Measurements from ENCODE around the gene GAB2.

The GAB2 gene

GRCh38 chr11:78331711-78332110 lies 85.9 kb downstream of the GAB2 start:
- no peak for TF ChIP-seq TSHZ2 (CRISPR knock-in tag; IDR thresholded peaks at IDR 0.05)
- TF ChIP-seq RARB (CRISPR knock-in tag; IDR thresholded peaks at IDR 0.05) = no peak
- no peak for TF ChIP-seq CREB5 (CRISPR knock-in tag; IDR thresholded peaks at IDR 0.05; ENCODE audit: low read depth)
- no peak for ATAC-seq

GRCh38 chr11:78330361-78330760 lies 87.3 kb downstream of the GAB2 start:
- TF ChIP-seq CREB5 (CRISPR knock-in tag; IDR thresholded peaks at IDR 0.05; ENCODE audit: low read depth) = no peak
- no peak for ATAC-seq

- no peak for ATAC-seq
- TF ChIP-seq ZC3H10 (CRISPR knock-in tag; IDR thresholded peaks at IDR 0.05) (no peak), ZNF8 (CRISPR knock-in tag; IDR thresholded peaks at IDR 0.05) (no peak), GLIS3 (CRISPR knock-in tag; IDR thresholded peaks at IDR 0.05) (no peak), RARB (CRISPR knock-in tag; IDR thresholded peaks at IDR 0.05) (no peak), ZNF565 (CRISPR knock-in tag; conservative IDR thresholded peaks at IDR 0.05; ENCODE audit: low read depth) (no peak), CSDC2 (CRISPR knock-in tag; IDR thresholded peaks at IDR 0.05) (no peak), ZFP30 (CRISPR knock-in tag; IDR thresholded peaks at IDR 0.05) (no peak), ARNTL (CRISPR knock-in tag; IDR thresholded peaks at IDR 0.05; ENCODE audit: borderline replicate concordance, low read depth) (no peak), CSRNP3 (CRISPR knock-in tag; IDR thresholded peaks at IDR 0.05) (no peak), SNAI2 (CRISPR knock-in tag; IDR thresholded peaks at IDR 0.05) (no peak), OSR1 (CRISPR knock-in tag; IDR thresholded peaks at IDR 0.05) (no peak), PPARA (CRISPR knock-in tag; IDR thresholded peaks at IDR 0.05; ENCODE audit: borderline replicate concordance) (no peak)
These were observed 89.7 kb downstream of the GAB2 start for GRCh38 chr11:78327945-78328344.

- no peak for TF ChIP-seq CSRNP3 (CRISPR knock-in tag; IDR thresholded peaks at IDR 0.05)
- no peak for TF ChIP-seq ZNF565 (CRISPR knock-in tag; conservative IDR thresholded peaks at IDR 0.05; ENCODE audit: low read depth)
- TF ChIP-seq TCF4 (CRISPR knock-in tag; IDR thresholded peaks at IDR 0.05; ENCODE audit: borderline replicate concordance) = no peak
- TF ChIP-seq ISL1 (CRISPR knock-in tag; IDR thresholded peaks at IDR 0.05) = no peak
- no peak for TF ChIP-seq ZFP3 (CRISPR knock-in tag; IDR thresholded peaks at IDR 0.05)
- TF ChIP-seq OSR1 (CRISPR knock-in tag; IDR thresholded peaks at IDR 0.05) = no peak
- no peak for TF ChIP-seq BACH2 (CRISPR knock-in tag; IDR thresholded peaks at IDR 0.05; ENCODE audit: borderline replicate concordance)
- TF ChIP-seq TOX (CRISPR knock-in tag; IDR thresholded peaks at IDR 0.05; ENCODE audit: borderline replicate concordance) = no peak
- no peak for TF ChIP-seq GLIS3 (CRISPR knock-in tag; IDR thresholded peaks at IDR 0.05)
- no peak for TF ChIP-seq ZC3H10 (CRISPR knock-in tag; IDR thresholded peaks at IDR 0.05)
- no peak for TF ChIP-seq ZFP30 (CRISPR knock-in tag; IDR thresholded peaks at IDR 0.05)
- TF ChIP-seq RARB (CRISPR knock-in tag; IDR thresholded peaks at IDR 0.05) = no peak
- TF ChIP-seq ESRRG (CRISPR knock-in tag; IDR thresholded peaks at IDR 0.05) = no peak
- no peak for TF ChIP-seq TSHZ2 (CRISPR knock-in tag; IDR thresholded peaks at IDR 0.05)
- TF ChIP-seq ARNTL (CRISPR knock-in tag; IDR thresholded peaks at IDR 0.05; ENCODE audit: borderline replicate concordance, low read depth) = no peak
- no peak for ATAC-seq
These were observed 92.3 kb downstream of the GAB2 start for GRCh38 chr11:78325274-78325781.

Measured in SK-N-SH treated with all-trans-retinoic acid at 6 μM for 48 hours (cell line).